HG02588 (cell line): Measurements from ENCODE around the gene SPATA21.
"Not testable (repeated sequence)": the region's sequence is repeated elsewhere in the genome, so short reads cannot be mapped to it uniquely, and the experiment has no call there.

ENCODE experiments used
- ATAC-seq: cut with Tn5 transposase; IDR thresholded peaks from one replicate; pipeline ENCODE4 v1.9.1; 2021; ENCODE audit warnings: mild to moderate bottlenecking, moderate library complexity; ENCODE audit not compliant: unreplicated experiment

SPATA21 gene

GRCh38 chr1:16436946-16437474 is at the start of gene SPATA21:
Gene SPATA21, minus strand, starts transcription at chr1:16437424. Its CDS starts 6,053 bp downstream, at chr1:16431371.
- ATAC-seq = no peak

GRCh38 chr1:16487011-16487410 is 49.8 kb upstream of the SPATA21 start:
- ATAC-seq = not testable (repeated sequence)

GRCh38 chr1:16486316-16486715 is 49.1 kb upstream of the SPATA21 start:
- ATAC-seq = not testable (repeated sequence)

DNA sequence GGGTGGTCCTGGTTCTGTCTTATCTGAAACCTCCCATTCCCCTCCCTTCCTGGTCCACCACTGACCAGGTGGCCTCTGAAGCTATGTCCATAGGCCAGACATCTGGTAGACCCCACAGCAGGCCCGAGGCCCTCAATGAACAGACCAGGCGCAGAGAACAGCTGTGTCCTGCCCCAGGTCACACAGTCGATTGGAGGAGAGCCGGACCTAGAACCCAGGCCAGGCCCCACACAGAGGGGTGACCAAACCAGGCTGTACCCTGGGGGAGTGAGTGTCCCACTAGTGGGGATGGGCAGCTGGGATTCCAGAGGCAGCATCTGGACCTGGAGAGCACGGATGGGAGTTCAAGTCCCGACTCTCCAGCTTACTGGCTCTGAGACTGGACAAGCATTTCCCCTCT is 47.7 kb upstream of the SPATA21 start:
- ATAC-seq = no peak

- no peak for ATAC-seq
These were observed 47.2 kb upstream of the SPATA21 start for GRCh38 chr1:16484501-16484835.

GRCh38 chr1:16483639-16484500 is 46.6 kb upstream of the SPATA21 start:
- not testable (repeated sequence) for ATAC-seq

- ATAC-seq = not testable (repeated sequence)
These were observed 45.9 kb upstream of the SPATA21 start for GRCh38 chr1:16483146-16483545.

- ATAC-seq = no peak
These were observed 40.9 kb upstream of the SPATA21 start for GRCh38 chr1:16478091-16478490.

GRCh38 chr1:16475771-16476770 is 38.8 kb upstream of the SPATA21 start:
- ATAC-seq = not testable (repeated sequence)

DNA sequence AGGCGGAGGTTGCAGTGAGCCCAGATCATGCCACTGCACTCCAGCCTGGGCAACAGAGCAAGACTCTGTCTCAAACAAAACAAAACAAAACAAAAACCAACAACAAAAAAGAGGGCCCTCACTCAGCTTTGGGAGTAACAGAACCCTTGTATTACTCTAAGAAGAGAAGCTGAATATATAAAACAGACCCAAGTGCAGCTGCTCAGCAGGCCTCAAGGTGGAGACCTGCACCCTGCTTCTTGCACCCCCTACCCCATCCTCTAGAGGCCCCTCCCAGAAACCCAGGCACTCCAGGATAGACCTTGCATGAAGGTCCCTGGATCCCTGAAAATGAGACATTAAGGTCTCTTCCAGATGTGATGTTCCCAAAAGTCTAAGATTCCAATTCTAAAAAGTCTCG is 37.7 kb upstream of the SPATA21 start:
- not testable (repeated sequence) for ATAC-seq

GRCh38 chr1:16474166-16474800 is 37.1 kb upstream of the SPATA21 start:
- no peak for ATAC-seq

DNA sequence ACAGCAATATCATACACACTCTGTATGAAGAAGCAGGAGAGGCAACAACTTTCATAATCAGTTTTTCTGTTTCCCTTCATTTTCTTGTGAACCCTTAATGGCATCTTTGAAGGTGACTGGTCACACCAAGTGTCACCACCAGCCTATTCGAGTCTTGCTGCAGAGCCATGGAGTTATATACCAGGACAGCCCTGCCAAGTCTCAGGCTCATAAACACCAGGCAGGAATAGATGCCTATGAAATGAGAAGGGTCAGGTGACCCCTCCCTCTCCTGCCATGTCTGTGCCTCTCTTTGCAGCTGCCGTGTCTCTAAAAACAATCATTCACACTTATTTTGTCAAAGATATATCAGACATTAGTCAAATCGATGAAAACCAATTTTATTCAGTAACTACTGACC is 31.3 kb upstream of the SPATA21 start:
- no peak for ATAC-seq

GRCh38 chr1:16464917-16465625 is 27.8 kb upstream of the SPATA21 start:
- no peak for ATAC-seq

DNA sequence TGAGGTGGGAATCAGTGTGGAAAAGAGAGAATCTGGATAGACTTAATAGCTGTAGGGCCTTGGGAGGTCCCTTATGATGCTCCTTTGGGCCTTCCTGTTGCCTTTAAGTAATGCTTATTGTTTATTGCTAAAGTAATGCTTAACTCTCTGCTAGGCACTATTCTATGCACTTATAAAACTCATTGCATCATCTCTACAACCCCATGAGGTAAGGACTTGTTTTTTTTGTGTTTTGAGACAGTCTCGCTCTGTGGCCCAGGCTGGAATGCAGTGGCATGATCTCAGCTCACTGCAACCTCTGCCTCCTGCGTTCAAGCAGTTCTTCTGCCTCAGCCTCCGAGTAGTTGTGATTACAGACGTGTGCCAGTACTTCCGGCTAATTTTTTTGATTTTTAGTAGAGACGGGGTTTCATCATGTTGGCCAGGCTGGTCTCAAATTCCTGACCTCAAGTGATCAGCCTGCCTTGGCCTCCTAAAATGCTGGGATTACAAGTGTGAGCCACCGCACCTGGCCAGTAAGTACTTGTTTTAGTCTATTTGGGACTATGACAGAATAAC is 25.6 kb upstream of the SPATA21 start:
- ATAC-seq = no peak

DNA sequence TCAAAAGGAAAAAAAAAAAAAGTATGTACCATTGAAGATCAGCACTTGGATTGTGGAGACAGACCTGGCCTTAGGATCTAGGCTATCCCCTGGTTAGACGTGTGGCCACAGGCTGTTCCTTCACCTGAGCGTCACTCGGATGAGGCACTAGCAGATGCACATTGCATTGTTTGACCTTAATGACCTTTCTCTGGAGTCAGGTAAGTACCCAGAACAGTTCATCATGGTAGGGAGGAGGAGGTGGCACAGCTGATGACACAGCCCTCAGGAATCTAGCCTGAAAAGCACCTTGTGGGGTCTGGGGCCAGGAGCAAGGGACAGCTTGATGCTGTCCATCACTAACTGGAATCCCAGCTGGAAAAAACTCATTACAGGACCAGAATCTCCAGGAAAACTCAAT is 24.5 kb upstream of the SPATA21 start:
- ATAC-seq = no peak

- no peak for ATAC-seq
These were observed 22.2 kb upstream of the SPATA21 start for GRCh38 chr1:16459352-16459925.

DNA sequence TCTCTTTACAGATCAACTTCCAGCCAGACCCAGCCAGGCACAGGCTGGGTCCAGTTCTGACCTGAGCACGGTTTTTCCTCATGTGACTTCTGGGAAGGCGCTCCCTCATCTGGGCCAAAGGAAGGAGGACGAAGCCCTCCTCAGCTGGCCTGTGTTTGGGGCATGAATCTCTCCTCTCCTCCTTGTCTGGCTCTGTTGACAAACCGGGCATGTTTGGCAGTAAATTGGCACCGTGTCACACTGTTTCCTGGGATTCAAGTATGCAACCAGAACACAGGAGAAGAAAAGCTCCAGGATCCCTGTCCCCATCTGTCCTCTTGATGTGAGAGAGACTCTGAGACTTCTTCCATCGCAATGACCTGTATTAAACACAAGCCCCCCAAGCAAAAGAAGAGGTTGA is 21.6 kb upstream of the SPATA21 start:
- ATAC-seq = no peak

- not testable (repeated sequence) for ATAC-seq
These were observed 18.9 kb upstream of the SPATA21 start for GRCh38 chr1:16456151-16456550.

- not testable (repeated sequence) for ATAC-seq
These were observed 17.7 kb upstream of the SPATA21 start for GRCh38 chr1:16454909-16455308.
